MM.1S (cell line): ENCODE data around the gene SORBS2.

Experiments used
- CTCF ChIP-seq: fragments of 300-600 bp; sonication (generic); IDR thresholded peaks from 2 replicates; pipeline ENCODE4 v1.5.1; 2016; ENCODE audit warnings: antibody characterized with exemption, low read length, mixed read lengths
- EZH2phosphoT487 ChIP-seq: fragments of 300-600 bp; sonication (generic); IDR thresholded peaks from 2 replicates; pipeline ENCODE4 v1.6.1; 2018; ENCODE audit warnings: antibody characterized with exemption, low read length

DNA sequence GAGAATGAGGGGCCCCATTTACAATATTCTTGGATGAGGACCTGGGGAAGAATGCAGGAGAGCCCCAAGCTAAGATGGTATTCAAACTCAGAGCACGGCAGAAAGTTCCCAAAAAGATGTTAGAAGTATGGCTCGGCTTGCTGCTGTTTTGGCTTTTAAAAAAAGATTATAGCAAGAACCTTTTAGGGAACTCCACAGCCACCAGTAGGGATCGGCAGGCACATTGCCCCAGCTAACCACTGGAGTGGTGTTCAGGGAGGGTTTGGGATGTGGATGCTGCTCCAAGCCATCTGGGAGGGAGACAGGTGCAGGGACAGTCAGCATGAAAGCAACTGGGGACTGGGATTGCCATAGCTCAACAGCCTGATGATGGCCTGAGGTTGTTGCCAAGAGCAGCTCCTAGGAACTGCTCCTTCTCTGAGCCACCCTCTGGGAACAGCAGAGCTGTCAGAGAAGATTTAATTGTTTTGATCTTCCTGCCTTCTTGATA lies 63.0 kb downstream of the SORBS2 start:
- TF ChIP-seq CTCF (no peak), EZH2phosphoT487 (no peak)
